ENCODE results near the gene CFAP54.
"Not testable (repeated sequence)": the region's sequence is repeated elsewhere in the genome, so short reads cannot be mapped to it uniquely, and the experiment has no call there.

Gene CFAP54

DNA sequence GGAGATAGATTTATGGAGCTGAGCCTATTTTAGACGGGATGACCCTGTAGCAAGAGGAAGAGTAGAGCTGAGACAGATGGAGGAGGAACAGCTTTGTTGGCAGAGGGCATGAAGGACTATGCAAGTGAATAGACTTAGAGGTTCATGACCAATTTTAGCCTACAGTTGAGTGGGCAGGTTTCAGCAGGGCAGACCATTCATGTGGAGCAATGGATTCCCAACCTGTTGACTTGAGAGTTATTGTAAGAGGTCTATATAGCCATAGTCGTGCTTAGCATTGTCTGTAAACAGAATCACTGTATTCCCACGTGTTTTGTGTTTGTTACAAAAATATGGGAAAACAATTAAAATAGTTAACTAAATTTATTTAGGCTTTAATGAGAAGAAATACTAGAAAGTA, 116.8 kb downstream of the CFAP54 start:
- DNase-seq (ENCODE audit: extremely low read depth in 1 of 2, low read depth in 1 of 2) = no peak

DNA sequence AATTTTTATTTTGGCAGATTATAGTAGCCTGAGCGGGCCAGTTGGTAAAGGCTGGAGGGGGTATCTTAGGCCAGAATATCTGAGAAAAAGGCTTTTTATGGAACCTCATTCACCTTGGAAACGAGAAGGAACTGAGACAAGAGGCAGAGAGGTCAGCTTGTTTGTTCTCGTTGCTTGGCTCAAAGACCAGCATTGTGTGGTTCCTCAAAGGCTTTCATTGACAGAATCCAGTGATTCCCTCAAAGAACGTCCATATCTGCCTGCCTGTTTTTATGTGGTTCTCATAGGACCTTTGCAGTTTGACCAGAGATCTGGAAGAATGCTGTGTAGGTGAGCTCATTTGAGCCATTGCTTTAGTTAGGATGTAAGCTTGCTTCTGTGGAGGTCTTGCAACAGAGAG, 117.3 kb downstream of the CFAP54 start:
- no peak for DNase-seq (ENCODE audit: extremely low read depth in 1 of 2, low read depth in 1 of 2)

DNA sequence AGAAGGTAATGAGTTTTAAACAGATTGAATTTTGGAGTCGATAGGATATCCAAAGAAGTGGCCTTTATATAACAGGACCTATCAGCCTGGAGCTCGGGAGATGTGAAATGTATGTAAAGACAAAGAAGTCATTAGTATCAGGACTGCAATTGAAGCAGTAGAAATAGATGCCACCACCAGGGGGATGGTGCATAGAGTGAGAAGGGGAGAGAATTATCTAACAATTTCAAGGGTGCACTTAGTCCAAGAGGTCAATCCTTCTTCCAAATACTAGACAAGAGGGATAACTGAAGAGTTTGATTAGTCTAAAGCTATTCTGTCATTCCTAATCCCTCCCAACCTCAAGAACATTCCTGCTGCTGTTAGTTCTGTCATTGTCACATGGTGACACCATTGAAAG, 127.8 kb downstream of the CFAP54 start:
- DNase-seq (ENCODE audit: extremely low read depth in 1 of 2, low read depth in 1 of 2) = no peak

GRCh38 chr12:96623155-96623554, 133.8 kb downstream of the CFAP54 start:
- DNase-seq (ENCODE audit: extremely low read depth in 1 of 2, low read depth in 1 of 2) = no peak

- DNase-seq (ENCODE audit: extremely low read depth in 1 of 2, low read depth in 1 of 2) = no peak
Measured at GRCh38 chr12:96623656-96624217, 134.4 kb downstream of the CFAP54 start.

- DNase-seq (ENCODE audit: extremely low read depth in 1 of 2, low read depth in 1 of 2) = no peak
Measured at GRCh38 chr12:96635844-96636243, 146.5 kb downstream of the CFAP54 start.

GRCh38 chr12:96636895-96637294, 147.5 kb downstream of the CFAP54 start:
- no peak for DNase-seq (ENCODE audit: extremely low read depth in 1 of 2, low read depth in 1 of 2)

- no peak for DNase-seq (ENCODE audit: extremely low read depth in 1 of 2, low read depth in 1 of 2)
Measured at GRCh38 chr12:96648923-96649322, 159.5 kb downstream of the CFAP54 start.

- no peak for DNase-seq (ENCODE audit: extremely low read depth in 1 of 2, low read depth in 1 of 2)
Measured at GRCh38 chr12:96652870-96653269, 163.5 kb downstream of the CFAP54 start.

DNA sequence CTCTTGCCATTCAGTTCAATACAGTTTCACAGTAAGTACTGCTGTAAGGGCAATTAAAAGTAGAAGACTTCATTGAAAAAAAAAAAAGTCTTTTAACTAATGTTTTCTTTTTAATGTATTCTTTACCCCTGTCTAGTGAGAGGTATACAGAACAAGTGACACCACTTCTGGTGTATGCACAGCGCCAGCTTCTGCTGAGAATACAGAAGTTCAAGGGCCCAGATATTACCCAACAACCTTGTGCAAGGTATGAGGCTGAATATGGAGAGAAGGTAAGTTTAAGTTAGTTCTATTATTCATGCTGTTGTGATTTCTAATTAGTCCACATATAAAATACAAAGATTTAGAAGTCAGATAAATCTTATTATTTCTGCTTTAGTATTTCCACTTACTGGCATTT, 168.7 kb downstream of the CFAP54 start:
- DNase-seq (ENCODE audit: extremely low read depth in 1 of 2, low read depth in 1 of 2) = no peak

DNA sequence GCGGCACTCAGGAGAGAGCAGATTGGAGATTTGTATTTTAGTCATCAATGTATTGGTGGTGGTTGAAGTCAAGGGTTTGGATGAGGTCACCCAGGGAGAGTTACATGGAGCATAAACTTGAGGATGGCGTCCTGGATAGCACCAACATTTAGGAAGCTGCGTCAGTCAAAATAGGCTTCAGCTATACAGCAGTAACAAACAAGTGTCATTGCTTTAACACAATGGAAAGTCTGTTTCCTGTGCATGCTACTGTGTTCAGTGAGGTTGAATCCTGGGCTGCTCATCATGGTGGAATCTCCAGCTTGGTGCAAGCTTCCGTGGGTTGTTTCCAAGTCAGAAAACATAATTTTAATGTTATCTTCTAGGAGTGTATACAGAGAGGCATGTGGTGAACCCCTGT, 180.4 kb downstream of the CFAP54 start:
- DNase-seq (ENCODE audit: extremely low read depth in 1 of 2, low read depth in 1 of 2) = no peak

DNA sequence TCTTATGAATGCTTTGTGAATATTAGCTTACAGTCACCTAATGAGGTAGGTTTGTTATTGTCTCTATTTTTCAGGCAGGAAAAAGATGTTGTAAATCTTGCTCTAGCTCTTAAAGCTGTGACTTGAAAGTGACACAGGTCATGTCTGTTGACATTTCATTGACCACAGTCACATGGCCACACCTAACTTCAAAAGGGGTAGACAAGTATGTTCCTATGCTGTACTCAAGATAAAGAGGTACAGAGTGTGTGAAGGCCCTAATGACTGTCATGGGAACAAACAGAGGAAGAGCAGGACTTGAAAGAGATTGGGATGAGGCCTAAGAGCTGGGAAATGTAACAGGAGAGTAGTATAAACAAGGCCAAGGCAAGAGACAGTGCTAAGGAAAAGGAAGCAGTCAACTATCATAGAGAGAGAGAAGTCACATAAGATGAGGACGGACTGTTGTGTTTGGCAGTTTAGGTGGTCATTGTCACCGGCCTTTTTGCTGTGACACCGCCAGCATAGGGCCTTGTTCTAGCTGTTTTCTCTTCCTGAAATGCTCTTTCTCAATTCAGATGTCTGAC, 181.0 kb downstream of the CFAP54 start:
- DNase-seq (ENCODE audit: extremely low read depth in 1 of 2, low read depth in 1 of 2) = no peak

- not testable (repeated sequence) for DNase-seq (ENCODE audit: extremely low read depth in 1 of 2, low read depth in 1 of 2)
Measured at GRCh38 chr12:96675519-96675918, 186.1 kb downstream of the CFAP54 start.

DNA sequence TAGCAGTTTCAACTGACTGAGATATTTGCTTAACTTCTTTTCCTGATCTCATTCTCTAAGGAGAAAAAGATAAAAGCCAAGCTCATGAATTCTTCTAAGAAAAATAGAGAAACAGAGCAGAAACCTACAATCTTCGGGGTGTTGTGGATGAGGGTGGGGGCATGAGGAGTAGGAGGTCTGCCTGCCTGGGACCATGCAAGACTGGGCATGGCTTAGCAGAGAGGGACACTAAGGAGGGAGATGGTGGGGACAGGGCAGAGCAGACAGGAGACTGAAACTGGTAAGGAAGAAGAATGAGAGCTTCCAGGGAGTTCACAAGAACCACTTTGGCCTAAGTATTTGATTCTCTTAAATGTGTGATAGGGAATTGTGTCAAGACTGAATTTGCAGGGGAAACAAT, 188.0 kb downstream of the CFAP54 start:
- no peak for DNase-seq (ENCODE audit: extremely low read depth in 1 of 2, low read depth in 1 of 2)

- no peak for DNase-seq (ENCODE audit: extremely low read depth in 1 of 2, low read depth in 1 of 2)
Measured at GRCh38 chr12:96687719-96688118, 198.3 kb downstream of the CFAP54 start.

GRCh38 chr12:96698521-96698920, 209.1 kb downstream of the CFAP54 start:
- no peak for DNase-seq (ENCODE audit: extremely low read depth in 1 of 2, low read depth in 1 of 2)

- DNase-seq (ENCODE audit: extremely low read depth in 1 of 2, low read depth in 1 of 2) = no peak
Measured at GRCh38 chr12:96698965-96699364, 209.6 kb downstream of the CFAP54 start.

DNA sequence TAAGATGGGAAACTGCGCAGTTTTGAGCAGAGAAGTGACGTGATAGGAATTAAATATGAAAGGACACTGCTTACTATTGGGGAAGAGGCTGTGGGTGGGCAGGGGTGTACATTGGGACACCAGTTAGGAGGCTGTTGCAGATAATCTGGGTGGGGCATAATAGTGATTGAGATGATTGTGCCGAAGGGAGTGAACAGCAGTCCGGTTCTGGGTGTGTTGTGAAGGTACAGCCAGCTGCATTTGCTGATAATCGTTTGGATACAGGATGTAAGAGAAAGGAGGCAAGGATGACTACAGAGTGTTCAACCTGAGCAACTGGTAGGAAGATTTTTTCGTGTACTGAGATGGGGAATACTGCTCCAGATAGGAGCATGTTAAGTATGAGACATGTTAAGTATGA, 212.5 kb downstream of the CFAP54 start:
- no peak for DNase-seq (ENCODE audit: extremely low read depth in 1 of 2, low read depth in 1 of 2)

DNA sequence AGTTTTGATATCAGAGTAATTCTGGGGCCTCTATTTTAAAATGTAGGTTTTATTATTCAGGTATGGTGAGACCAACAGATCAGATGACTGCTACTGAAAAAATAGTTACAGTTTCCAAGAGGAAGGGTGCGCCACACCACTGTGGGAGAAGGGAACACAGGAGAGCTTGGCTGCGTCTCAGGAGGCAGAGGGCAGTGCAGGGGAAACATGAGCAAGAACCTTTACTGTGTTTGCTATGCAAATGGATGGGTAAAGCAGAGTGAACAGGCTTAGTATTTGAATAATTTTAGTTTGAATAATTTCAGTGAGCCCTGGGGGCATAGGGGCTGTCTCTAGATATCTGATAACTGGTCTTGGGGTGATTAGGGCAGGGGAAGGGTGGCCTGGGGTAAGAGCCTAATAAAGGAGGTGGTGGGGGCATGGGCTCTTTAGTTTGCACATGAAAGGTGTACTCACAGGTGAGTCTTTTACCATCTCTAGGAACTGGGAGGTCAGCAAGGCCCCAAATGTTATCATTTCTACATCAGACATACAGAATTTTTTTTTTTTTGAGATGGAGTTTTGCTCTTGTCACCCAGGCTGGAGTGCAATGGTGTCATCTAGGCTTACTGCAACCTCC, 220.9 kb downstream of the CFAP54 start:
- no peak for DNase-seq (ENCODE audit: extremely low read depth in 1 of 2, low read depth in 1 of 2)

DNA sequence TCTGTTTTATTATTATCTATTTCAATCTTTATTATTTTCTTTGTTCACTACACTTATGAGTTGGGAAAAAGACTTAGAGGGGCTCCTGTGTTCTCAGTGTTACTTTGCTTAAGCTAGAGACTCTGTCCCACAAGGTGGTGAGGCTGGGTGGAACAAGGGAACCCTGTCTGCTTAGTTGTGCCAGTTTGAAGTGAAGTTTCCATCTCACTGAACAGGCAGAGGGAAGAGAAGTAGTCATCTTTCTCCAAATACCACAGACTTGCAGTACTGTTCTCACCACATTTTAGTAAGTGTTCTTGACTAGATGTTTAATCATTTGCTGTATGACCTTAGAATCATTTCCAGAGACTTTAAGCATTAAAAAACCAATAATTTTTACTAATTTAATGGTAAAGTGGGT, 222.0 kb downstream of the CFAP54 start:
- no peak for DNase-seq (ENCODE audit: extremely low read depth in 1 of 2, low read depth in 1 of 2)

DNA sequence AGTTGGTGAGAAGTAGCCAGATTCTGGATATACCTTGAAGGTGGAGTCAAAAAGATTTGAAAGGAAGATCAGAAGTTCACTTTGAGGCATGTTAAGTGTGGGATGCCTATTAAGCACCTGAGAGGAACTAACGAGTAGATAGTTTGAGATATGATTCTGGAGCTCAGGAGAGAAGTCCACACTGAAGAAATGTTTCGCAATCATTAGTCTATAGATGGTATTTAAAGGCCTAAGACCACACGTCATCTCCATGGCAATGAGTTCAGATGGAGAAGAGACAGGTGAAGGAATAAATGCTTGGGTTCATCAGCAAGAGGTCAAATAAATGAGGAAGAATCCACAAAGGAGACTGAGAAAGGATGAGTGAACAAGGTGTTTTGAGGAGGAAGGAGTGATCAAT, 224.8 kb downstream of the CFAP54 start:
- DNase-seq (ENCODE audit: extremely low read depth in 1 of 2, low read depth in 1 of 2) = no peak

DNA sequence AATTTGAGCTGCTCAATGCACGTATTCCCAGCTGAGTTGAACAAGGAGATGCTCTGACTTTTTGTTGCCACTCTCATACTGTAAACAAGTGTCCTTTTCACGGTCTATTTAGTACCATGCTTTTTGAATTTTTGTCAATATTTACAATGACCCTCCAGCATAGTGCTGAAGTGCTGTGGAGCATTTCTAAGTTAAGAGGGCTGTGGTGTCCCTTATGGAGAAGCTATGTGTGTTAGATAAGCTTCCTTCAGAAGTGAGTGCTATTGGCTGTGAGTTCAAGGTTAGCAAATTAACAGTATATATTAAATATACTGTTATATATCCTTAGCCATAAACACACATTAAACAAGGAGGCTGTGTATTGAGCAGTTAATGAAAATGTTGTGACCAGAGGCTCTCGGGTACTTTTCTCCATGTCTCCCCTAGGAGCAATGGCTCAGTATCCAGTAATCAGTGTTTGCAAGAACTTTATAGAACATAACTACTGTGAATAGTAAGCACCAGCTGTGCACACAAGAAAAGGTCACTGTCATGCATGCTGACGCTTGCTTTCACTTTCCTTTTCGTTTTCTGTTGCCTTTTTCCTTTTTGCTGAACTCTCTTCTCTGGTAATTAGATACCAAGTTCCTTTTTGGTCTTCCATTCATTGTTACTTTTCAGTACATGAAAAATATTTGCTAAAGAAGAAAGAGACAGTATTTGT, 230.4 kb downstream of the CFAP54 start:
- no peak for DNase-seq (ENCODE audit: extremely low read depth in 1 of 2, low read depth in 1 of 2)
